Natural killer cell treated with Interleukin-12 subunit alpha and Interleukin-12 subunit beta and Interleukin-15 and Interleukin-18, amount 100 ng/mL, for 72 hours (primary cell): Measurements from ENCODE around the gene CMTM8. TPM values are rescaled to one million over a fixed set of nuclear protein-coding genes. Genes with fewer than 3 reads are reported as not detected.
"Not testable (repeated sequence)": the region's sequence is repeated elsewhere in the genome, so short reads cannot be mapped to it uniquely, and the experiment has no call there.

Source experiments
- ATAC-seq, 2 donors: fragments of 150-1000 bp; cut with Tn5 transposase in 1 of 2; sonication (Bioruptor Pico), chemical (Tn5 transposase) in 1 of 2; 2 replicates each; pipeline ENCODE4 v1.10.0; 2021
- DNase-seq: peaks from one replicate; pipeline ENCODE4 v3.0.0; 2022; ENCODE audit warnings: low spot score
- H3K27ac Mint-ChIP-seq, 2 donors: 1 replicate in 1 of 2; 2 replicates in 1 of 2; pipeline ENCODE4 v1.8.0; 2022; ENCODE audit warnings: mixed read lengths in 2 of 2, mild to moderate bottlenecking in 1 of 2, moderate library complexity in 1 of 2
- H3K27me3 Mint-ChIP-seq, 2 donors: 1 replicate in 1 of 2; 2 replicates in 1 of 2; pipeline ENCODE4 v1.8.0; 2022; ENCODE audit warnings: mixed read lengths in 2 of 2
- H3K36me3 Mint-ChIP-seq: one replicate; pipeline ENCODE4 v1.8.0; 2022; ENCODE audit warnings: mixed read lengths
- H3K4me1 Mint-ChIP-seq, 2 donors: 1 replicate in 1 of 2; 2 replicates in 1 of 2; pipeline ENCODE4 v1.8.0; 2022; ENCODE audit warnings: low read depth in 2 of 2, mixed read lengths in 2 of 2, mild to moderate bottlenecking in 1 of 2
- H3K4me3 Mint-ChIP-seq: one replicate; pipeline ENCODE4 v1.8.0; 2022; ENCODE audit warnings: mixed read lengths
- H3K9me3 Mint-ChIP-seq: 2 replicates; pipeline ENCODE4 v1.8.0; 2022; ENCODE audit warnings: mixed read lengths
- total RNA-seq, 2 donors: library from RNA; stranded (reverse); gene quantifications; one replicate each; pipeline ENCODE4 v1.2.3, GENCODE V29; 2022

CMTM8 gene
- total RNA-seq, 2 donors from 2014 or later = 0.36 to 0.48 TPM

DNA sequence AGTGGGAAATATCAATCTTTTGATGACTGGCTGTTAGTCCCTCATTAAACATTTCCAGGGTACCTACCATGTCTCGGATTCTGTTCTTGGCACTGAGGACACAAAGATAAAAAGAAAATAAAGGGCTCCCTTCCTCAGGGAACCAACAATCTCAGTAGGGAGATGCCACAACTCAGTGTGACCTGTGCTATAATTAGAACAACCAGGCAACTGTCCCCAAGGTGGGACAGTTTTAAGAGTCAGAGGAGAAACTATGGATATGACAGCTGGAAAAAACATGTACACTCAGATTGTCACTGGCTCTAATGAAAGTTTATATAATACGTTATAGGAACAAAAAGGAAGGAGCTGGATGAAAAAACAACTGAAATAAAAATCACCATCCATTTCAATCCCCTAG, 23.3 kb upstream of the CMTM8 start:
- ATAC-seq (no peak), DNase-seq (no peak)
- Mint-ChIP-seq H3K4me1 (no peaks in the 10 kb centered on the region), H3K27me3 (peaks cover 4 to 22% of the 10 kb centered on the region in 2 donors), H3K9me3 (peaks cover 2% of the 10 kb centered on the region), H3K27ac (no peak overlapping the region), H3K36me3 (no peaks in the 10 kb centered on the region), H3K4me3 (no peak overlapping the region)

DNA sequence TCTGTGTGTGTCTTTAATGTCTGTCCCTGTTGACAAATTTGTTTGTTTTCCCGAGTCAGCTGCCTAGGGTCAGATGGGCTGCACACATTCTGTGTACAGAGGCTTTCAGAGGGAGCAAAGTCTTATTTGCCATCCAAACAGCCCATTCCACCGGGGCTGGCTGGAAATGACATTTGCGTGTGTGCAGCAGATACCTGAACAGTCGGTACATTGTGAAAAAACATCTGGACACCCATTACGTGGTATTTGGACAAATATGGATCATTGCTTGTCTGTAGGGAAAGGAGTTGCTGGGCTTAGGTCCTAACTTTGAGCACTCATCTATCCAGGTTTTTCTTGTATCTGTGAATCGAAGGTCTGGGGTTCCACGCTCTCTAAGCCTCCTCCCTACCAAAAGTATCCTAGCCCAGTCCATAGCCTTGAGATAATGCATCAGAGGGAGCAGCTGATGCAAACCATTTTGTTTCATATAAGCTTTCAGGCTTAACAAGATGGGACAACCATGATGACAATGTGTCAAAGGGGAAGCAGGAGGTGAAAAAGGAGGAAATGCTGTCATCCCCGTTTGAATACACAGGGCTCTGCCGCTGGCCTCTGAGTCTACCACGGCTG, 22.2 kb upstream of the CMTM8 start:
- H3K27ac Mint-ChIP-seq = no peak overlapping the region
- no peaks in the 10 kb centered on the region for H3K4me1 Mint-ChIP-seq
- no peaks in the 10 kb centered on the region for H3K36me3 Mint-ChIP-seq
- H3K9me3 Mint-ChIP-seq = peaks cover 2% of the 10 kb centered on the region
- peaks cover 4 to 22% of the 10 kb centered on the region in 2 donors for H3K27me3 Mint-ChIP-seq
- DNase-seq (no peak), ATAC-seq (no peak)
- H3K4me3 Mint-ChIP-seq = no peak overlapping the region

DNA sequence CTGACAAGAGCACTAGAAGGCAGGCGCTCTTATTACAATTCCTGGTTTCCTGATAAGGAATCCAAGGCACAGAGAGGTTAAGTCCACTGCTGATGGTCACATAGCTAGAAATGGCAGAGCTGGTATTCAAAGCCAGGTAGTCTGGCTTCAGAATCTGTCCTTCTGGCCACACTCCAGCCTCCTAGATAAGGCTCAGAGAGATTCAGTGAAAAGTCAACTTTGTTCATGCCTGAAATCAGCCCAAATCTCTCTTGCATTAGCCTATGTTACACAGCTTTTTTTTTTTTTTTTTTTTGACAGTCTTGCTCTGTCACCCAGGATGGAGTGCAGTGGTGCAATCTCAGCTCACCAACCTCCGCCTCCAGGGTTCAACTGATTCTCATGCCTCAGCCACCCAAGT, 21.1 kb upstream of the CMTM8 start:
- Mint-ChIP-seq H3K27ac (no peak overlapping the region), H3K36me3 (no peaks in the 10 kb centered on the region), H3K9me3 (peaks cover 2% of the 10 kb centered on the region), H3K4me3 (no peak overlapping the region), H3K4me1 (no peaks in the 10 kb centered on the region), H3K27me3 (peaks cover 4 to 27% of the 10 kb centered on the region in 2 donors)
- no peak for DNase-seq
- ATAC-seq = no peak

DNA sequence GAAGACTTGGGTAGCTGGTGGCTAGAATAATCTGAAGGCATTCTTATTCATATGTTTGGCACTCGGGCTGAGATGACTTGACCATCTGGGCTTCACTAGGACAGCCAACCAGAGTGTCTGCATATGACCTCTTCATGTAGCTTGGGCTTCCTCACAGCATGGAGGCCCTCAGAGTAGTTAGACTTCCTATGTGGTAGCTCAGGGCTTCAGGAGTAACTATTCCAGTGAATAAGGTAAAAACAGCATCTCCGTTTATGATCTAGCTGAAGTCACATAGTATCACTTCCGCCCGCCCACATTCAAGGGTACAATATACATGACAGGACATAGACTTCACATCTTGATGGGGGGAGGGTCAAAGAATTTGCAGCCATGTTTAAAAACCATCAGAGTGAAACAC, 18.9 kb upstream of the CMTM8 start:
- Mint-ChIP-seq H3K4me1 (no peaks in the 10 kb centered on the region), H3K36me3 (no peaks in the 10 kb centered on the region), H3K27me3 (peaks cover 14 to 36% of the 10 kb centered on the region in 2 donors)

DNA sequence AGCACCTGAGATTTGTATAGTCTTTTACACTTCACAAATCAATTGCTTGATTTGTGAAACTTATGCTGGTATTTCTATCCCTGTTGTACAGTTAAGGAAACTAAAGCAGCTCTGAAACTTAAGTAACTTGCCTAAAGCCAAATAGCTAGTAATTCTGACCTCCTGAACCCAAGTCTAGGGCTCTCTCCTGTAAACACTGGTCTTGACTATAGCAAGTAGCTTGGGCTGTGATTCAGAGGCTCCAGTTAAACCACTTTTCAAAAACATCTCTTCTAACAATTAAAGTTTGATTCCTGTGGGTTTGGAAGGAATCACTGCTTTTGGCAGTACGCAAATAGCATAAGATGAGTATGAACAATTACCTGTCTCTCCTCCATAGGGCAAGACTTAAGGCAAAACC, 18.5 kb upstream of the CMTM8 start:
- no peak for DNase-seq
- H3K4me1 Mint-ChIP-seq = no peaks in the 10 kb centered on the region
- H3K9me3 Mint-ChIP-seq = peaks cover 2% of the 10 kb centered on the region
- H3K4me3 Mint-ChIP-seq = no peak overlapping the region
- H3K27me3 Mint-ChIP-seq = peaks cover 16 to 32% of the 10 kb centered on the region in 2 donors
- no peak overlapping the region for H3K27ac Mint-ChIP-seq
- no peak for ATAC-seq
- H3K36me3 Mint-ChIP-seq = no peaks in the 10 kb centered on the region

More for the DNA sequence above, 18.9 kb upstream of the CMTM8 start:
- DNase-seq = no peak
- ATAC-seq = no peak
- Mint-ChIP-seq H3K27ac (no peak overlapping the region), H3K4me3 (no peak overlapping the region), H3K9me3 (peaks cover 2% of the 10 kb centered on the region)

DNA sequence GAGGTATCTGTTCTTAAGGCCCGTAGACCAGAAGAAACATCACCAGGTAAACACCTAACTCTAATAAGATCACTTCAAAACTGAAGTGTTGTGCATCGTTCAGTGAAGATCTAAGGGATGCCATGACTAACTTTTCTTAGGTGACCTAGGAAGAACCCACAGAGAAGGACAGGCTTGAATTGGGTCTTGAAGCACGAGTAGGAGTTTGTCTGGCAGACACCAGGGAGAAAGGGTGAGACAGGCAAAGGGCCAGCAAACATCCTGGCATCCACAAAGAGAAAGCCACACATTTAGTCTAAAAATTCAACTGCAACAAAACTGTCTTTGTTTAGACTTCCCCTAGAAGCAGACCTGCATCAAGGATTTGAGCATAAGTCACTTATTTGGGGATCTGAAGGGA, 15.5 kb upstream of the CMTM8 start:
- ATAC-seq = no peak
- no peak overlapping the region for H3K27ac Mint-ChIP-seq
- no peak for DNase-seq
- no peaks in the 10 kb centered on the region for H3K4me1 Mint-ChIP-seq
- H3K27me3 Mint-ChIP-seq = peaks cover 23 to 30% of the 10 kb centered on the region in 2 donors
- peaks cover 2% of the 10 kb centered on the region for H3K9me3 Mint-ChIP-seq
- H3K4me3 Mint-ChIP-seq = no peak overlapping the region
- H3K36me3 Mint-ChIP-seq = no peaks in the 10 kb centered on the region

DNA sequence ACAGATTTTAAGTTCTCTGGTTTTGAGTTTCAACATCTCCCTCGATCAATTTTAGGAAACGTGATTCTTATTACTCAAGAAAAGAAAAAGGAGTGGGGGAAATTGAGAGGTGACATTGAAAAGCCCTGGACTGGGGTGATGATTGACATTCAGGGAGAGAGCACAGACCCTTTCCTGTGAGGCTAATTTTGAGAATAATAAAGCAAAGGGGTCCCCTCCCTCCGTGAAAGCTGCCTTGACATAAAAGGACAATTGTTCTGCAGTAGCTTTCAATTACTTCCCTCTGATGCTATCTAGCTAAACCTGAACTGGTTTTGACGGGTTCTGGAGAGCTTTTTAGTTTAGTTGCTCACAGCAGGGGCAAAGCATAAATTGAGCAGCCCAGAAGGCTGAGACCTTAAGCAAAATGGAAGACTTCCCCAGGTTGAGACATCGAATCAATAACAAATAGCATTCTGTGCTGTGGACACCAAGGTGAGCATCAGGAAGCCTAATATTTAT, 14.4 kb upstream of the CMTM8 start:
- peaks cover 2% of the 10 kb centered on the region for H3K9me3 Mint-ChIP-seq
- H3K36me3 Mint-ChIP-seq = no peaks in the 10 kb centered on the region
- DNase-seq = no peak
- no peaks in the 10 kb centered on the region for H3K4me1 Mint-ChIP-seq
- no peak for ATAC-seq
- H3K27me3 Mint-ChIP-seq = peaks cover 19 to 22% of the 10 kb centered on the region in 2 donors
- H3K27ac Mint-ChIP-seq = no peak overlapping the region
- H3K4me3 Mint-ChIP-seq = no peak overlapping the region

DNA sequence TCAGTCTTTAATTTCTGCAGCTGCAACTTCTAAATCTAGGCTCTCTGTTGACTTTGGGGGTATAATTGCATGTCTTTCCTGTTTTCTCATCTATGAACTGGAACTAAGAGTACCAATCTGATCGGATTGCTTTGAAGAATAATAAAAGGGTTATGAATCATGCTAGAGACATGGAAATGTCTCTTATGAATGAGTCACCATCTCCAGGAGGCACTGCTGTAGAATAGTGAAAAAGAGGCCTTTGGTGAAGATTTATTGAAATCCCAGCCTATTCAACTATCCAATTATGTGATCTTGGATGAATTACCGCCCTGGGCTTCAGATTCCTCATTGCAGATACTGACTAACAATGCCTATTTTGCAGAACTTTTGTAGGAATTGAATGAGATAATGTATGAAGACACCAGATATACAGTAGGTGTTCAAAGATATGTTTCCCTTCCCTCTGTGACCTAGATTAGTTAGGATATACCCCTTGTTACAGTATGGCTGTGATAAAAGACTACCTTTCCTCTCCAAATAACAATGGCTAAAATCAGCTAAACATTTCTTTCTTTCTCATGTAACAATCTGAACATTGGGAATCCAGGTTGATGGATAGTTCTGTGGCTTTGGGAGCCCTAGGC, 11.5 kb upstream of the CMTM8 start:
- Mint-ChIP-seq H3K36me3 (no peaks in the 10 kb centered on the region), H3K27ac (no peak overlapping the region), H3K27me3 (peaks cover 19 to 20% of the 10 kb centered on the region in 2 donors), H3K4me3 (no peak overlapping the region), H3K4me1 (no peaks in the 10 kb centered on the region), H3K9me3 (no peaks in the 10 kb centered on the region)
- DNase-seq = no peak
- no peak for ATAC-seq

DNA sequence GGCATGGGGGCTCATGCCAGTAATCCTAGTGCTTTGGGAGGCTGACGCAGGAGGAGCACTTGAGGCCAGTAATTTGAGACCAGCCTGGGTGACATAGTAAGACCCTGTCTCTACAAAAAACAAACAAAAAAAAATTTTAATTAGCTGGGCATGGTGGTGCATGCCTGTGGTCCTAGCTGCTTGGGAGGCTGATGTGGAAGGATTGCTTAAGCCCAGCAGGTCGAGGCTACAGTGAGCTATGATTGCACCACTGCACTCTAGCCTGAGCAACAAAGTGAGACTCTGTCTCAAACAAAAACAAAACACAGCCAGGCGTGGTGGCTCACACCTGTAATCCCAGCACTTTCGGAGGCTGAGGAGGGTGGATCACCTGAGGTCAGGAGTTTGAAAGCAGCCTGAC, 9.7 kb upstream of the CMTM8 start:
- H3K36me3 Mint-ChIP-seq, H3K4me3 Mint-ChIP-seq, H3K27ac Mint-ChIP-seq, ATAC-seq, H3K4me1 Mint-ChIP-seq, H3K9me3 Mint-ChIP-seq, DNase-seq: not testable (repeated sequence)
- H3K27me3 Mint-ChIP-seq = peaks cover 8 to 14% of the 10 kb centered on the region in 2 donors

DNA sequence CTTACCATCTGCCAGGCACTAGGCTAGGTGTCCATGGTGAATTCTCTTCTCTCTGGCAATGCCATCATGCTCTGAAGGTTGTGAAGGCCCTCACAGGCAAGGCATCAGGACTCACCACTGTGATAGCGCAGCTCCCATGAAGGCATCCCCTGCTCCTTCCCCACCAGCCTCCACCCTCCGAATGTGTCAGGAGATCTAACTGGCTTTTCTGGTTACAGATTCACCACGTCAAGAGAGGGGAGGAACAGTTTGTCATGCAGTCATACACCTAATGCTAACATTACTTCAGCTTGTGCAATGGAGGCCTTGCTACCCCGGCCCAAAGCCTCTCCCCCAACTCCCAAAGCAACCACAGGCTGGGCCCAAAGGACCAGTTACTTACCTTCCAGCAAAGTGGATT, 8.9 kb upstream of the CMTM8 start:
- Mint-ChIP-seq H3K9me3 (no peaks in the 10 kb centered on the region), H3K27ac (no peak overlapping the region), H3K27me3 (peaks cover 8% of the 10 kb centered on the region in 2 donors), H3K4me3 (no peak overlapping the region), H3K36me3 (no peaks in the 10 kb centered on the region), H3K4me1 (no peaks in the 10 kb centered on the region)
- DNase-seq = no peak
- ATAC-seq = no peak

DNA sequence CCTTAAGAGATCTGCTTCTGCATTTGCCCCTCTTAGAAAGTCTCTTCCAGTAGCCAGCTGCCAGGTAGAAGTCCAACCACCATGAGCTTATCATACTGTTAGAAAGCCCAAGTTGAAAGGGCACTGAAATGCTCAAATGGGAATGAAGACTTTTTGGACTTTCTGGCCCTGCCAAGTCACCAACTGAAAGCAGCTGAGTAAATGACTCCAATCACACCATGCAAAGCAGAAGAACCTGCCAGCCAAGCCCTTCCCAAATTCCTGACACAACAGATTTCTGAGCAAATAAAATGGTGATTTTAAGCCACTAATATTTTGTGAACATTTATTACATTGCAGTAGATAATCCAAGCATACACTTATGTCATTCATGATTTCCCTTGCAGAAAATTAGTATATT, 2.1 kb upstream of the CMTM8 start:
- no peak overlapping the region for H3K27ac Mint-ChIP-seq
- peaks cover 16 to 17% of the 10 kb centered on the region in 2 donors for H3K27me3 Mint-ChIP-seq
- no peak for ATAC-seq
- no peak overlapping the region for H3K4me3 Mint-ChIP-seq
- no peaks in the 10 kb centered on the region for H3K9me3 Mint-ChIP-seq
- DNase-seq = no peak
- H3K4me1 Mint-ChIP-seq = peaks cover 9 to 11% of the 10 kb centered on the region in 2 donors
- H3K36me3 Mint-ChIP-seq = no peaks in the 10 kb centered on the region

DNA sequence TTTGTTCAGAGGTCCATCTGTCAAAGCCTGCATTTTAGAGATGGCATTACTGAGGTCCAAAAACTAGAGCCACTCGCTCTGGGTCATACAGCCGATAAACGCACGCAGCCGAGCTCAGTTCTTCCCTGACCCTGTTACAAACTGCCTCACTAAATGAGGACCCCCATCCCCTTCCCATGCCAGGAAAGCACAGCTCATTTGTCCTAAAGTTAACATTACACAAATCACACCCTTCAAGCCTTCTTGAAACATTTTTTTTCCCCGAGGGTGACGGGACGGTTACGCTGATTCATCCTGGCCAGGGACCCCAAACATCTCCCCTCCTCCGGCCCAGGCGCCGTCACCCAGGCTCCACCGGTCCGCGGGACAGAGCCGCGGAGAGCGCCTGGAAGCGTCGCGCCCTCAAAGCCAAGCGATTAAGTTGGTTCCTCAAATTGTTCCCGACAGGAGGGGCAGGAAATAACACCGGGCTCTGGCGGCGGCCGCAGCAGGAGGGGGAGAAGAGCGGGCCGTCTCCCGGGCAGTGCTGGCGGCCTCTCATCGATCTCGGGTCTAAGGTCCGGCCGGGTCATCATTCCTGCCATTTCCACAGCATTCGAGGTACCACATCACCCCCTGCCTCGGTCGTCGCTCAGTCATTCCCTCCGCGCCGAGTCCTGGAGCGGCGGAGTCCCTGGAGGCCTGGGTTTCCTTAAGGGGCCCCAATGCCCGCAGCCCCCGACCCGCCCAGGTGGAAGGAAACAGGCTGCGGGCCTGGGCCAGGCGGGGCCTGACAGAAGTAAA, 619 bp upstream of the CMTM8 start:
- Mint-ChIP-seq H3K27ac (no peak overlapping the region), H3K4me3 (peak overlapping the region; percentile 52), H3K9me3 (no peaks in the 10 kb centered on the region), H3K4me1 (peaks cover 9 to 11% of the 10 kb centered on the region in 2 donors), H3K27me3 (peaks cover 16 to 17% of the 10 kb centered on the region in 2 donors), H3K36me3 (no peaks in the 10 kb centered on the region)
- ATAC-seq (no peak), DNase-seq (no peak)

DNA sequence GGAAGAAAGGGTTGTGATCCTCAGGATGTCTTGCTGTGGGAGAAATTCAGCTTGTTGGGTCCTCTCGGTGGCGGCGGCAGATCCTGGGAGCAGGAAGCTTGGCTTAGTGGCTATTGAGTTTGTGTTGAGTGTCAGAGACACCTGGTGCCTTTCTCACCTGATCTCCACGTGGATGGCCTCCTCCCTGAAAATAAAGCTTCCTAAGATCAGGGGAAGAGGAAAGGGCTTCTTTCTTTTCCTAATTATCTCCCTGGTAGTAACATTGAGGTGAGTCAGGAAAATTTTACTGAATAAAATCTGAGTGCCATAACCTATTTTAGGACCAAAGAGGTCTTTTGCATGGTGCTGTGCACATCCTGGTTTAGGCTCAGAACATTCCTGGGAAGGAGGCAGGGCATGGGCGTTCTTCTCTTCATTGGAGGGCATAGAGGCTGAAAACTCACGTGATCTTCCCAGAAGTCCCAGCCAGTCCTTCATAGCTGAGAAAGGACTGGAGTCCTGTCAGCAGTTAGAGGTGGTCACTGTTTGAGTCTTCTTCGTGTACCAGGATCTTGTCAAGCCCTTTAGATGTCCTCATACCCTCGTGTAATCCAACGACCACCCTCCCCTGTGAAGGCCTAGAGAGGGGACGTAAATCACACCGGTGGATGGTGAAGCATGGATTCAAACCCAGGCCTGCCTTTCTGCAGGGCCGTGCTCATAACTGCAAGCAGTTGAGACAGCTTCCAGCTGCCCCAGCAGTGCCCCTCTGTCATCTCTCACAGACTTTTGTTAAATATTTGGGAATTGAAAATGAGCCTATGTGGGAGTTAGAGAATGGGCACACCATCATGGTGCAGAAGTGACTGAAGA, 1.1 kb downstream of the CMTM8 start:
- Mint-ChIP-seq H3K4me1 (peaks cover 9 to 11% of the 10 kb centered on the region in 2 donors), H3K27ac (no peak overlapping the region), H3K36me3 (no peaks in the 10 kb centered on the region), H3K9me3 (no peaks in the 10 kb centered on the region), H3K27me3 (peaks cover 21 to 25% of the 10 kb centered on the region in 2 donors), H3K4me3 (peak overlapping the region; percentile 66)
- ATAC-seq (no peak), DNase-seq (no peak)
